GM23248 (cell line): Measurements from ENCODE around the gene ABL1.

Experiments used
- EZH2 ChIP-seq: fragments of 200-600 bp; sonication (generic); IDR thresholded peaks from 2 replicates; pipeline ENCODE4 v1.6.1; 2018; ENCODE audit warnings: antibody characterized with exemption, mild to moderate bottlenecking; ENCODE audit not compliant: insufficient read depth, poor library complexity, severe bottlenecking
- EZH2phosphoT487 ChIP-seq: fragments of 200-600 bp; sonication (generic); IDR thresholded peaks from 2 replicates; pipeline ENCODE4 v1.6.1; 2018; ENCODE audit warnings: antibody characterized with exemption, moderate library complexity, mild to moderate bottlenecking, low read depth; ENCODE audit not compliant: insufficient read depth

DNA sequence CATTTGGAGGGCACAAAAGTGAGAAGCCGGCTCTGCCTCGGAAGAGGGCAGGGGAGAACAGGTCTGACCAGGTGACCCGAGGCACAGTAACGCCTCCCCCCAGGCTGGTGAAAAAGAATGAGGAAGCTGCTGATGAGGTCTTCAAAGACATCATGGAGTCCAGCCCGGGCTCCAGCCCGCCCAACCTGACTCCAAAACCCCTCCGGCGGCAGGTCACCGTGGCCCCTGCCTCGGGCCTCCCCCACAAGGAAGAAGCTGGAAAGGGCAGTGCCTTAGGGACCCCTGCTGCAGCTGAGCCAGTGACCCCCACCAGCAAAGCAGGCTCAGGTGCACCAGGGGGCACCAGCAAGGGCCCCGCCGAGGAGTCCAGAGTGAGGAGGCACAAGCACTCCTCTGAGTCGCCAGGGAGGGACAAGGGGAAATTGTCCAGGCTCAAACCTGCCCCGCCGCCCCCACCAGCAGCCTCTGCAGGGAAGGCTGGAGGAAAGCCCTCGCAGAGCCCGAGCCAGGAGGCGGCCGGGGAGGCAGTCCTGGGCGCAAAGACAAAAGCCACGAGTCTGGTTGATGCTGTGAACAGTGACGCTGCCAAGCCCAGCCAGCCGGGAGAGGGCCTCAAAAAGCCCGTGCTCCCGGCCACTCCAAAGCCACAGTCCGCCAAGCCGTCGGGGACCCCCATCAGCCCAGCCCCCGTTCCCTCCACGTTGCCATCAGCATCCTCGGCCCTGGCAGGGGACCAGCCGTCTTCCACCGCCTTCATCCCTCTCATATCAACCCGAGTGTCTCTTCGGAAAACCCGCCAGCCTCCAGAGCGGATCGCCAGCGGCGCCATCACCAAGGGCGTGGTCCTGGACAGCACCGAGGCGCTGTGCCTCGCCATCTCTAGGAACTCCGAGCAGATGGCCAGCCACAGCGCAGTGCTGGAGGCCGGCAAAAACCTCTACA, 49.8 kb downstream of the ABL1 start:
- TF ChIP-seq EZH2phosphoT487 (no peak), EZH2 (no peak)
